Right lobe of liver (tissue), 4 donors: ENCODE results near the gene ACTL7B.

Experiments
- CTCF ChIP-seq, 4 donors: fragments of 200-600 bp in 3 of 4; fragments of 450-650 bp in 1 of 4; IDR thresholded peaks; one replicate each; pipeline versions ENCODE4 v1.5.1 to v1.8.0; 2016 to 2022; ENCODE audit warnings: antibody characterized with exemption in 4 of 4, mild to moderate bottlenecking in 2 of 4
- POLR2A ChIP-seq: fragments of 450-650 bp; IDR thresholded peaks from one replicate; pipeline ENCODE4 v1.6.1; 2017; ENCODE audit warnings: antibody characterized with exemption, mild to moderate bottlenecking
- donor health status: DM: no; HTN: no; CAD: no.
- donor health status: DM: no; HTN: no; CAD: no.
- donor health status: DM: no; HTN: yes; CAD: no.

DNA sequence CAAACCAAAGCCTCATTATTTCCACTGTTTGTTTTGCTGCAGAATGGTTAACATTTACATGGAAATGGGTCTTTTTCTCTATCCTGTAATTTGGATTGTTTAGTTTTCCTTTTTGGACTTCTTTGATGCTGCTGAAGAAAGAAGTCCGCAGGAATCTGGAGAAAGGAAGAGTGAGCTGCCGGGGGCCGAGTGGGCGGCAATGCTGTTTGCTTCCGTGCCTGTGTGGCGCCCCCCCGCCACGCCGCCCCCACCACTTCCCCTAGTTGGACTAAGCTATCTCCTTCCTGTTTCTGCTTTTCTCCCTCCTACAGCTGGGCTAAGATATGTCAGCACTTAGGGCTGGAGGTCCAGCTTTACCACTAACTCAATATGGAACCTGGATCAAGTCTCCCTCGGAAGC, 39.7 kb downstream of the ACTL7B start:
- TF ChIP-seq POLR2A (no peak), CTCF (IDR thresholded peaks at IDR 0.05) (no peak)
